ENCODE measurements around the gene GRAP. TPM values are rescaled to one million over a fixed set of nuclear protein-coding genes. Genes with fewer than 3 reads are reported as not detected.

GRAP gene
- total RNA-seq, 1 donor from 2014 or later: 3.6 TPM

DNA sequence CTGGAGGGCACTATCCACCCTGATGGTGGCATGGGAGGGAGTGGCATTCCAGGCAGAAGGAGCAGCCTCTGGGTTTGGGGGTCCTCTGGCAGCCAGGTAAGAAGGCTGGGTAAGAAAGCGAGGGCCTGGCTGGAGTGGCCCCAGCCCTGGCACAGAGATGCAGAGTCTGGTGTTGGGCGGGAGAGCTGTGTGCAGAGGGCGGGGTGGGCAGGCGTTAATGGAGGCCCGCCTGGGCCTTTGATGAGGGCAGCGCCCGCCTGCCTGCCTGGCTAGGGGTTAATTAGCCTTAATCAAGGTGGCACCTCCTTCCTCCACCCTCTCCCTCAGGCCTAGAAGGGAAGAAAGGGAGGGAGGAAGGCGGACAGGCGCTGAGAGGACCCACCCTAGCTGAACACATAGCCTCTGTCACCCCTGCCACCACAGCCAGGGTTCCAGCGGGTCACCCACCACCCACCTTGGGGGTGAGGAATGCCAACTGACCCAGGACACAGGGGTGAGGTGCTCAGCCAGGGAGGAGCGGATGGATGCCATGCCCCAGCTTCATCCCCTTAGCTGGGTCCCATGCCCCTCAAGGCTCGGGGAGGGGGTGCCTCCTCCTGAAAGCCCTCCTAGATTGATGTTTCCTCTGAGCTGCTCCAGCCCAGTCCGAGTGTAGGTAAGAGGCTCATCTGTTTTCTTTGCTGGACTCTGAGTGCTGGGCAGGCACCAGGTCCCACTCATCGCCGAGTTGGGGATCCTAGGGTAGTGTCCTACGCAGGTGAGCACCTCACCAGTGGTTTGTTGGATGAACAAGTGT, 28.8 kb downstream of the GRAP start:
- DNase-seq: no peak

DNA sequence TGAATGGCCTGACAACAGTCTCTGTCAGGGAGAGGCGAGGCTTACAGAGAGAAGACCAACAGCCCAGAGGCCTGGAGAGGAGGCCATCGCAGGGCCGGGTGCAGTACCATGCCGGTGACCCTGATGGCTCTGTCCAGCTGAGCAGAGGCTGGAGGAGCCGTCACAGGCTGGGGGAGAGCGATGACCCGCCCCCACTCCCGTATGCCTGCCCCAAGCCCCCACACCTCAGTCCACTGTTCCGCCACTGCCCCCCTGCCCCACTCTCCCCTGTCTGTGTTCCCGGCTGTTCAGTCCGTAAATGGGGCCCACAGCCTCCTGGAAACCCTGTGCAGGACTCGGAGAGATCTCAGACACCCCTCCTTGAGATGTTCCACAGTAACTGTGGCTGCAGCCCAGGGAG, 29.4 kb downstream of the GRAP start:
- DNase-seq: no peak

DNA sequence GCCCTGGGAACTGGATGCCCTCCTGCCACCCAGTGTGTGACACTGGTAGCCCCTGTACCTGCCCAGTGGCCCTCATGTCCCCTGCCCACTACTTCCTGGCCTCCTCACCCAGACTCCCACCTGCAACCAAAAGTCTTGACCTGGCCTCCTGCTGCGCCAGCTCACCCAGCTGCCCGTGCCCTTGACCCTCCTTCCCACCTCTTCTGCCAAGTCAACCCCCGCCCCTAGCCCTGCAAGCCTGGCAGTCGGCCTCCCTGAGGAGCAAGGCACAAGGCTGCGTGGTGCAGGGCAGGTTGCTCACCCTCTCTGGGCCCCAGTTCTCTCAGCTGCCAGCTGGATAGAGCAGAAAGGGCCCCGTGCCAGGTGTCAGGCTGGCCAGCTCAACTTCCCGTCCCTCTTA, 29.9 kb downstream of the GRAP start:
- no peak for DNase-seq

DNA sequence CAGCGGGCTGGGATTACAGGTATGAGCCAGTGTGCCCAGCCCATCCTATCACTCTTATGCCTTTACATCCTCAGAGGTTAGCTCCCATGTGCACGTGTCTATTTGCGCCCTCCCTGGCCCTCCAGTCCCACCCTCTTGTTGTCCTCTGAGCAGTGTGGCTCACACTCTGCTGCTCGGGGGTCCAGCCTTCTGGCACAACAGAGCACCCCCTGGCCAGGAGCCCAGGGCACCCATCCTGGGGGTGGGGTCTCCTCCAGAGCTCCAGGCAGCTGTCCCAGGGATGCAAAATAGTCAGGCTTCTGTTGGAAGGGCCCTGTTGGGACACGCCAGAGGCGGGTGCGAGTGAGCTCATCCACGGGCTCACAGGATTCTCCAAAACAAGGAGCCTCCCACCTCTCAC, 30.5 kb downstream of the GRAP start:
- DNase-seq: no peak

DNA sequence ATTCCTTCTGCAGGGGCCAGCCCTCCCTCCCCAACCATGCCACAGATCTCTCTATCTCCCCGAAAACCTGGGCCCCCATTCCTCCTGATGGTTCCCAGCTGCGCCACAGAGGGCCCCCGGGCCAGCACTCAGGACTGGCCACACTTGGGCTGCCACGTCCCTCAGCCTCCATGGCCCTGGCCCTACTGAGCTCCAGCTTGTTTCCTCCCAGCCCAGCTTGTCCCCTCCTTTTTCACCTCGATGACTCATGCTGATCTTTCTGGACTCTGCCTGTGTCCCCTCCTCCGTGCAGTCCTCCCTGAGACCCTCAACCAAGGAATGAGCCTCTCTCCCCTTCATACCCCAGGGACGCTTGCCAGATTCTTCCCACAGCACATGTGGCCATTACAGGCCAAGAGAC, 31.3 kb downstream of the GRAP start:
- no peak for DNase-seq

DNA sequence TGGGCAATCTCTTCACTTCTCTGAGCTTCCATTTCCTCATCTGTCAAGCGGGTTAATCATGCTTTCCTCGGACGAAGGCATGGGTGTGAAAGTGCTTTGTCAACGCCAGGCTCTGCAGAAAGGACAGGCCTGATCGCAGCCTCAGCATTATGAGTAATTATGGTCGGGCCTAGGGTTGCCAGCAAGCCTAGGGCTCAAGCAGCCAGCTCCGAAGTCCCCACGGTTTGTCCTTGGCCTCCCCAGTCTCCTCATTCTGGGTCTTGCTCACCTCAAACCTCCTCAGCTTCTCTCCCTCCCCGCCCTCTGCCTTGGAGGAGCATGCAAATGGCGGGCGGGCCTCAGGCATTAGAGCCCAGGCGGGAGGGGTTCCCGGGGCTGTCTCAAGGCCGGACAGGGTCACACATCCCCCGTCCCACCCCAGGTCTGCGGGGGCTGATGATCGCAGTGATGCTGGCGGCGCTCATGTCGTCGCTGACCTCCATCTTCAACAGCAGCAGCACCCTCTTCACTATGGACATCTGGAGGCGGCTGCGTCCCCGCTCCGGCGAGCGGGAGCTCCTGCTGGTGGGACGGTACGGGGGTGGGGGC, 32.0 kb downstream of the GRAP start:
- no peak for DNase-seq

DNA sequence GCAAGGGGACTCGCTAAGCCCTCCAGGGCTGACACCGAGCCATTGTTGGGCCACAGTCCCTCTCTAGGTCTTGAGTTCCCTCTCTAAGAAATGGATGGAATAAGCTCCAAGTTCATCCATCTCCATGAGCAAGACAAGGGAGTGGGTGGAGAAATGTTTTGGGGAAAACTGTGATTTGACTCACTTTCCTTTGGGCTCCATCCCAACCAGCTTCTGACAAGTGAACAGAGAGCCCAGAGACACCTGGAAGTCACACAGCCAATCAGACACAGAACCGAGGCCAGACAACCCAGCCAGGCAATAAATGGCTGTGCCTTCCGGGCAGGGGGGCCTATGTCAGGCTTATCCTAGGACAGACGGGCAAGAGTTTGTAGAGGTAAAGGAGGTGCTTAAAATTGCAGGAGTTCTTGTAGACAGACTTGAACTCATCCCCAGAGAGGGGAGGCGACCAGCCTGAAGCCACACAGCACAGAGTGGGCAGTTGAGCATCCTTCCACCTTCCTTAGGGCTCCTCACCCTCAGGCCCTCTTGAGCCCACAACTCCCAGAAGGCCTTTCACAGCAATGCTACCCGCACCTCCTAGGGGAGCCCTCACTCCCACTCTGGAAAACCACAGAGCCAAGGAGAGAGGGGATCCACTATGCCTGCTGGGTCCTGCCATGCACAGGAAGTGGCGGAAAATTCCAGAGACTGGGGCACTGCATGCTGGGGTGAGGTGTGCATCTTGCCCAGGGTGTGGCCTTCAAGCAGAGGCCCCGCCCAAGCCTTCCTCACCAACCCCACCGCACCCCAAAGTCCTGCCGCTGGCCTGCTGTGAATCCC, 32.7 kb downstream of the GRAP start:
- DNase-seq: no peak

DNA sequence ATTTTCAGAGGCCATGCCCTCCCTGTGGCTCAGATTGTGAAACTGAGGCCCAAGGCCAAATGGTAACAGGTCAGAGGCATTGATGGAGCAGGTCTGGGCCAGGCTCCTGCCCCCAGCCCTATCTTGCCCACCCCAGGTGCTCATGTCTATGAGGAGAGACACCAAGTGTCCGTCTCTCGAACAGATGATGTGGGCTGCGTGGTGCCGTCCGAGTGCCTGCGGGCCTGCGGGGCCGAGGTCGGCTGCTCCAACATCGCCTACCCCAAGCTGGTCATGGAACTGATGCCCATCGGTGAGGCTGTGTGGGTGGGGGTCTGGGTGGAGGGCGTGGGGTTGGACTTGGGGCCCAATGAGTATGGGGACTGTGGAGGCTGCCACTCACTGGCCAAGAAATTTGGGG, 33.5 kb downstream of the GRAP start:
- DNase-seq: no peak

DNA sequence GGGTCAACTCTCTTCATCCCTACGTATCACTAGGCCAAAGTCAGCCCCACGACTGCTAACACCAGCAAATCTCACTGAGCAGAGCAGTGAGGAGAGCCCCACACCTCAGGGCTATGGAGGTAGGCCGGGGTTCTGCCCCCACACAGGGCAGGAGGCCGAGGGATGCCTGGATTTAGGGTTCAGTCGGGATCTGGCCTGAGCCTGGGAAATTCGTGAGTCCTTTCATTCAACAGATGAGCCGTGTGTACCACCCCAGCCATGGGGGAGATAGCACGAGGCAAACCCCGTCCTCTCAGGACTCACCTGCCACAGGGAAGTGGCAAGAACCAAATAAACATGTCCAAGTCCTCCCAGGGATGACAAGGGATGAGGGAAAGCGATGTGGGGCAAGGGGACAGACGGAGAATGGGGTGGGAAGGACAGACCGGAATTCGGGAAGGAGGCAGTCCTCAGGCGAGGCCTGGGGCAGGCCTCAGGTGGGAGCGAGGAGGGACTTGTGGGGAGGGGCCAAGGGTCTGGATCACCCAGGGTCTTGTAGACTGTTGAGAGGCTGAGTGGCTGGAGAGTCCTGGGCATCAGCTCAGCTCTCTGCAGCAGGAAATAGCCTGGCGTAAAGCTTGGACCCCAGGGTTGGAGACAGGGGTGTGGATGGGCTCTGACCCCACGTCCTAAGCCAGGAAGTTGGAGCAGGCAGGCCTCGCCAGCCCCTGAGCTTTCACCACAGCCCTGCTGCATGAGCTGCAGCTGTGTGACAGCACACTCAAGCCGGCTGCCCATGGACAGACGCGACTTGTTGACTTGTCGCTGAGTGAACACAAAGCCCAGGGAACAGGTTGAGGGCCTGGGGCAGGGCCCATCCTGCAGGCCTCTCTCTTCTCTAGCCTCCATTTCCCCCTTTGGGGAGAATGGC, 34.3 kb downstream of the GRAP start:
- no peak for DNase-seq

DNA sequence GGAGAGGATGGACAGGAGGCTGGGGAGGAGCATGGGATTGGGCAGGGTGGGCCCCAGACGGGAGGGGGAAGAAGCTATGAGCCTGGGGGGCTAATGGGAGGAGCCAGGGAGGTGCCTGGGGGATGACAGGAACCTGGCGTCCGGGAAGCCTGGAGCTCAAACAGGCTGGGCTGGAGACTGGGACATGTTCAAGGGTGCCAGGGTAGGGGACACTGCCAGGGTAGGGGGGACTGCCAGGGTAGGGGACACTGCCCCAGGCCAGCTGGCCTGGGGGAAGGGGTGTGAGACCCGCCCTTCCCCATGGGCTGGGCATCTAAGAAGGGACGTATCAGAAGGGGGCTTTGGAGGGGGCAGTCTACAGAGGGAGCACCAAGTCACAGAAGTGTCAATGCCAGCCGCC, 35.2 kb downstream of the GRAP start:
- DNase-seq: no peak

DNA sequence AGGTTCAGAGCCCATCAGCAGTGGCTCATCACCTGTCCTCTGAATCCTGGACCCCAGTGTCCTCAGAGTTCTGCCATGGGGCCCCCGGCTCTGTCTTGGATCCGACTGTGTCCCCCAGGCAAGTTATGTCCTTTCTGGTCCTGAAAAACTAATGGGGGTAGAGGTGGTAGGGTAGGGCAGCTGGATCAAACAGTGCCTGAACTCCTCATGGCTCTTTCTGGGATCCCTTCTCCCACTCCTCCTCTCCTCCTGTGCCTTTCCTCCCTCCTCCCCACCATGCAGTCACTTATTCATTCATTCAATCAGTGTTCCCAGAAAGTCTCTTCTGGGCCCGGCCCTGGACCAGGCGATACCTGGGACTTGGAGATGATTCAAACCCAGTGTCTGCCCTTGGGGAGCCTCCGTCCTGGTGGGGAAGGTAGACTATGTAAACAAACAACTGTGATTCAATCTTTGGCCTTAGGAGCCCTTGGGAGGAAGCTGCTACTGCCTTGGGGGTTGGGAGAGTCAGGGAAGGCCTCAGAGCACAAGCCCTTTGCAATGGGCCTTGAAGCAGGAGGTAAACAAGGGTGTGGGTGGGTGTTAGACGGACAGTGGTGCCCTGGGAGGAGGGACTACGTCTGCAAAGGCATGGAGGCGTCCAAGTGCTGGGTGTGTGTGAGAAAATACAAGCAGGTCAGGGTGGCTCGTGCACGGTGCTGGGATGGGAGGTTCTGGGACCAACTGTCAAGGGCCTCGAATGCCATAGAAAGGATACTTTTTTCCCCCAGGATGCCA, 35.8 kb downstream of the GRAP start:
- no peak for DNase-seq

DNA sequence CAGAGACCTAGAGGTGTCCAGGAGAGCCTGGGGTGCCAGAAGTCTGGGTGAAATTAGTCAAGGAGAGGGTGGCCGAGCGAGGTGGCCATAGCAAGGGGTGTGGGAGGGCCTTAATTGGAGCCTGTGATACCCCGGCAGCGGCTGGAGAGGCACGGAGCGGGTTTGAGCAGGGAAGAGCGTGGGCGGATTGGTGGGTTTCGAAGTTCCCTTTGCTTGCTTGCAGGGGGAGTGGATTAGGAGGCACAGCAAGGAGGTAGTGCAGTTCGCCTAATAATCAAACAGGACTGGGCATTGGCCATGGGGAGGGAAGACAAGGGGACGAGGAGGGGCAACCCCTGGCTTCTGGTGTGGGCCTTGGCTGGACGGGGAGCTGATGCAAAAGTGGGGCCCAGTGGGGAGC, 36.8 kb downstream of the GRAP start:
- DNase-seq: no peak

DNA sequence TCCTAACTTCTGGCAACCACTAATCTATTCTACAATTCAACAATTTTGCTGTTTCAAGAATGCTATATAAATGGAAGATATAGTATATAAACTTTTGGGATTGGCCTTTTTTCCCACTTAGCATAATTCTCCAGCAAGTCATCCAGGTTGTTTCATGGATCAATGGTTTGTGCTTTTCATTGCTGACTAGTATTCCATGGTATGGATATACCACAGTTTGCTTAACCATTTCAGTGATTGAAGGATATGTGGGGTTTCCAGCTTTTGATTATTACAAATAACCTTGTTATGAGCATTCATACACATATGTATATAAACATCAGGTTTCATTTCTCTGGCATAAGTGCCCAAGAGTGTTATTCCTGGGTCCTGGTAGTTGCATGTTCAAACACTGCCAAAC, 40.1 kb downstream of the GRAP start:
- DNase-seq: no peak

DNA sequence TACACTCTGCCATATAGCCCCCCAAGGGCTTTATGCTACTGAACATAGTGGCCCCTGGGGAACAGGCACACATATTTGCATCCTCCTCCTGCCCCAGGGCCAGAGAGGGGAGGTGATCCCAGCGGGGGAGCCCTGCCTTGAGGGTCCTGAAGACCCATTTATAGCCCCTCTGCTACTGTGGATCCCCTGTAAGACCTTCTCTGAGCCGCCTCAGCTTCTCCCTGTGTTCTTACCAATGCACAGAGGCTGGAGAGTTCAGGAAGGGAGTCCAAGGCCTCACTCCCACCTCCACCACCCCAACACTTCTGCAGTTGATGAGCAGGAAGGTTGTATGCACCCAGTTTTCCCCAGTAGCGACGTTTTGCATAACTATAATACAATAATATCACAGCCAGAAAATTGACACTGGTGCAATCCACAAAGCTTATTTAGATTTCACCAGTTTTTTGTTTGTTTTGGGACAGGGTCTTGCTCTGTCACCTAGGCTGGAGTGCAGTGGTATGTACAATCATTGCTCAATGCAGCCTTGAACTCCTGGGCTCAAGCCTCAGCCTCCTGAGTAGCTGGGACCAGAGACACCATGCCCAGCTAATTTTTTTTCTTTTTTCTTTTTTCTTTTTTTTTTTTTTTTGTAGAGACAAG, 40.8 kb downstream of the GRAP start:
- no peak for DNase-seq

DNA sequence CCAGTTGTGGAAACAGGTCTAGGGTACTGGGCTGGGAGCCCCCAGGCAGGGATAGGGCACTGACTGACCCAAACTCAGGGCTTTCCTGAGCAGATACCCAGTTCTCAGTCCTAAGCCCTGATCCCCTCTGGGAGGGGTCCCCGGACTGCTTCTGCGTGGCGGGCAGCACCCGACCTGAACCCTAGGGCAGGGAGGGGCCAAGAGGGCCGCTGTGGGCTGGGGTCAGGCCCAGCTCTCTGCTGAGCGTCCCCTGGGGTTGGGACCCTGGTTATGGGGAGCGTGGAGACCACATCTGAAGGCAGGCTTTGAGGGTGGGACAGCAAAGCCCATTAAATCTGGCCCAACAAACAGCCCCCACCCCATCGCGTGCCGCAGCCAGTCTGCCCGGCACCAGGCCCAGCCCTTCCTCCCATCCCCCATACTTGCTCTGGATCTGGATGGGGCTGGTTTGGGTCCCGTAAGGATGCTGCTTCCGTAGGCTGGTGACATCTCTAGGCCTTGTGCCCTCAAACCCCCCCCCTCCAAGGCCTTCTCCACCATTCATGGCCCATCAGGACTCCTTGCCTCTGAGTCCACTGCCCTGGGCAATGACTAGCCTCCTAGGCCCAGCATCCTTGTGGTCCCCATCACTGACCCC, 41.5 kb downstream of the GRAP start:
- DNase-seq: no peak

DNA sequence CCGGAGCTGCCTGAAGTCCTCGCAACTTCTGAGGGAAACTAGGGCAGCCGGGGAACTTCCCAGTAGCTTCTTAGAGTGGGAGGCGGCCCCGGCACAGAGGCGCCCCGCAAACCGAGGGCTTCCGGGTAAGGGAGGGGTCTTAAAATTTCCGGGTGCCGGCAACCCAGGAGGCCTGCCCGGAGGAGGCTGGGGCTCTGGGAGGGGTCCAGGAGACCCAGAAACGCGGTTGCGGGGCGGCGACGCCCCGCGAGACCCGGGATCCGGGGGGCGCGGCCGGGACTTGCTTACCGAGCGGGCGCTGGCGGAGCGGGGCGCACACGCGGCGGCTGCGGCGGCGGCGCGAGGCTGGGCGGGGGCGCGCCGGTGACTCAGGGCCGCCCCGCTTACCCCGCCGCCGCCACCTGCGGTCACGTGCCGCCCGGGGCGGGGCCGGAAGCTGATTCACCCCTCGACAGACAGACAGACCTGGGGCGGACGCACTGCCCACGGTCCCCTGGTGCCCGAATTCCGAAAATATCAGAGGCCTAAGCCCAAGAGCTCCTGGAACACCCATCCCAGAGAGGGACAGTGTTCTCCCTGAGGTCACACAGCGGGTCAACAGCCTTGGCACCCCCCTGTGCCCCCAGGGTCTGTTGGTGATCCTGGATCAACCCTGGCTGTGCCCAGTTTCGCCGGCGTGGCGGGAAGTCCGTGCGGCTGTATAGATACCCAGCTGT, 42.2 kb downstream of the GRAP start, which contains the start of gene FAM83G:
Gene FAM83G (minus strand): TSS at position 344 of the 716 bp plus-strand sequence. CDS start 723 bp downstream, outside the sequence.
- DNase-seq: no peak

DNA sequence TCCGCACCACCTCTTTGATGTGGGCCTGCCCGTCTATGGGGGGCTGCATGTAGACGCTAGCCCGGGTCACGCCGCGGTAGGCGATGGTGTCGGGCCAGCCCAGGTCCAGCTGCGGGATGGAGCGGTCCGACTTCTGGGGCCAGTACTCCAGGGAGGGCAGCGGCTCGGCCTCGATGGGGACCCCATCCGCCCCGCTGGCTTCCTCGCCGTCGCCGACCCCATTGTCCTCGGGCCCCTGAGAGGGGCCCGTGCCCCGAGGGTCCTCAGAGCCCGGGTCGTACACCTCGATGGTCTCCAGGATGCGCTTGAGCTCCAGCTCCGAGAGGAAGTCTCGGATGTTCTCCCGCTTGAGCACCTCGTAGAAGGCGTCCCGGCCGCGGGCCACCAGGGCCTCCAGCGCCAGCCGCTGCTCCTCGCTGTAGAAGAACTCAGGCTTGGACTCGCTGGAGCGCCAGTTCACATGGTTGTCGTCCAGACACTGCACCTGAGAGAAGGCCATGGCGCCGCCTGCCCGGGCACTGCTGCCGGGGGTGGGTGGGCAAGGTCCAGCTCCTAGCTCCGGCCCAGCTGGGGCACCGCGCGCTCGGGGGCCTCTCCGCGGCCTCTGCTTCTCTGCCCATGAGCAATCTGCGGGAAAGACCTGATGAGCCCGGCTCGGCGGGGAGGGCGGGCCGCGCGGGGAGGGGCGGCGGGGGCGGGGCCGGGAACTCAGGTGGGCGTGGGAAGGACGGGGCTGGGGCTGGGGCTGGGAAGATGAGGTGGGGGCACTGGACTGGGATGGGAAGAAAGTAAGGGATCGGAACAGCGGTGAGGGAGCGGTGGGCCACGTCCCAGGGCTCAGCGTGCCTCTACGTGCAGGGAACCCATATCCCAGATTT, 43.0 kb downstream of the GRAP start:
- no peak for DNase-seq

DNA sequence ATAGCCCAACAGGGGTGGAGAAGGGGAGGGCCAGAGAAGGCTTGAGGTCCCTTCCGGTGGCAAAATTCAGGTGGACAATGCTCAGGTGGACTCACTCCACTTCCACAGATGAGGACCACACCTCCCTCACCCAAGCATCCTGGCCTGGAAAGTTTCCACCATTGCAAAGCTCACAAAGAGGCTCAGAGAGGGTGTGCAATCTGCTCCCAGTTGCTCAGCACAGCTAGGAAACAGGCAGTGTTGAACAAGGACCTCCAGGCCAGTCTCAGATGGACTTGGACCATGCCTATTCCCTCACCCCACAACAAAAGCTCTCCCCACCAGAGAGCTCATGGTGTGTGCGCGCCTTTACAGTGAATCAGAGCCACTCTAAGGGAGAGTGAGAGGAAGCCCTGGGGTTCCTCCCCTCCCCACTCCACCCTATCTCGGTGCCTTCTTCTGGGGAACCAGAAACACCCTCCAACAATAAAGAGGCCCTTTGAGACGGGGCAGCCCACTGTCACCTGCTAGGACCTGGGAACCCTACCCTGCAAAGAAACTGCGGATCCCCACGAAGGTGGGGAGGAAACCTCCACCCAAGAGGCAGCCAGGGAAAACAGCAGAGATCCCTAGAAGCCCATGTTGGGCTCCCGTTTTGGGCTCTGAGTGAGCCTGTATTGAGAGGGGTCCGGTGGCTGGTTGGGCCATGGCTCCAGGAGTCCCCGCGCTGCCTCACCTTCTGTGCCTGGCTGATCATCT, 43.8 kb downstream of the GRAP start:
- DNase-seq: no peak
